ENCODE results near the gene AGBL4.

Gene AGBL4

GRCh38 chr1:48649880-48650279 lies 1373.9 kb downstream of the AGBL4 start:
- DNase-seq (no peak), ATAC-seq (ENCODE audit: insufficient read depth, low read depth) (no peak)
- Histone ChIP-seq H3K4me1 (ENCODE audit: insufficient read depth, low read length) (no peaks in the 10 kb centered on the region), H3K9ac (ENCODE audit: low read depth, low read length) (no peak overlapping the region), H3K9me3 (ENCODE audit: insufficient read depth, low read length, severe bottlenecking) (no peaks in the 10 kb centered on the region), H2AFZ (ENCODE audit: low read depth, low read length) (no peak overlapping the region), H4K20me1 (ENCODE audit: insufficient read depth, low read length) (no peaks in the 10 kb centered on the region), H3K36me3 (ENCODE audit: insufficient read depth, low read length) (no peaks in the 10 kb centered on the region), H3K79me2 (ENCODE audit: insufficient read depth, low read length) (no peaks in the 10 kb centered on the region), H3K4me2 (ENCODE audit: insufficient read depth, low read length) (no peak overlapping the region), H3K27me3 (ENCODE audit: insufficient read depth, low read length, poor library complexity) (peaks cover 10% of the 10 kb centered on the region), H3K27ac (ENCODE audit: low read length) (no peak overlapping the region), H3K4me3 (ENCODE audit: low read depth in 1 of 2, low read length in 2 of 2) (no peak overlapping the region)
- TF ChIP-seq EZH2 (IDR thresholded peaks at IDR 0.05; ENCODE audit: borderline replicate concordance, low read depth, low read length, severe bottlenecking): no peak
- TF ChIP-seq CTCF (IDR thresholded peaks at IDR 0.05; ENCODE audit: borderline replicate concordance, extremely low read depth, low read length, poor library complexity, severe bottlenecking): no peak

GRCh38 chr1:48645883-48646282 lies 1377.9 kb downstream of the AGBL4 start:
- DNase-seq (no peak), ATAC-seq (ENCODE audit: insufficient read depth, low read depth) (no peak)
- Histone ChIP-seq H3K4me2 (ENCODE audit: insufficient read depth, low read length) (no peak overlapping the region), H3K4me3 (ENCODE audit: low read depth in 1 of 2, low read length in 2 of 2) (no peak overlapping the region), H3K4me1 (ENCODE audit: insufficient read depth, low read length) (no peaks in the 10 kb centered on the region), H3K27me3 (ENCODE audit: insufficient read depth, low read length, poor library complexity) (peaks cover 11% of the 10 kb centered on the region), H3K27ac (ENCODE audit: low read length) (no peak overlapping the region), H3K9ac (ENCODE audit: low read depth, low read length) (no peak overlapping the region), H4K20me1 (ENCODE audit: insufficient read depth, low read length) (no peaks in the 10 kb centered on the region), H3K9me3 (ENCODE audit: insufficient read depth, low read length, severe bottlenecking) (no peaks in the 10 kb centered on the region), H2AFZ (ENCODE audit: low read depth, low read length) (no peak overlapping the region), H3K79me2 (ENCODE audit: insufficient read depth, low read length) (no peaks in the 10 kb centered on the region), H3K36me3 (ENCODE audit: insufficient read depth, low read length) (no peaks in the 10 kb centered on the region)
- TF ChIP-seq CTCF (IDR thresholded peaks at IDR 0.05; ENCODE audit: borderline replicate concordance, extremely low read depth, low read length, poor library complexity, severe bottlenecking): no peak
- no peak for TF ChIP-seq EZH2 (IDR thresholded peaks at IDR 0.05; ENCODE audit: borderline replicate concordance, low read depth, low read length, severe bottlenecking)

GRCh38 chr1:48644905-48645605 lies 1378.7 kb downstream of the AGBL4 start:
- no peak overlapping the region for H2AFZ ChIP-seq (ENCODE audit: low read depth, low read length)
- no peaks in the 10 kb centered on the region for H3K36me3 ChIP-seq (ENCODE audit: insufficient read depth, low read length)
- DNase-seq: no peak
- no peak overlapping the region for H3K4me3 ChIP-seq (ENCODE audit: low read depth in 1 of 2, low read length in 2 of 2)
- no peak overlapping the region for H3K27ac ChIP-seq (ENCODE audit: low read length)
- no peaks in the 10 kb centered on the region for H3K79me2 ChIP-seq (ENCODE audit: insufficient read depth, low read length)
- H4K20me1 ChIP-seq (ENCODE audit: insufficient read depth, low read length): no peaks in the 10 kb centered on the region
- H3K4me2 ChIP-seq (ENCODE audit: insufficient read depth, low read length): no peak overlapping the region
- H3K9ac ChIP-seq (ENCODE audit: low read depth, low read length): no peak overlapping the region
- no peak for ATAC-seq (ENCODE audit: insufficient read depth, low read depth)
- H3K4me1 ChIP-seq (ENCODE audit: insufficient read depth, low read length): no peaks in the 10 kb centered on the region
- TF ChIP-seq EZH2 (IDR thresholded peaks at IDR 0.05; ENCODE audit: borderline replicate concordance, low read depth, low read length, severe bottlenecking) (no peak), CTCF (IDR thresholded peaks at IDR 0.05; ENCODE audit: borderline replicate concordance, extremely low read depth, low read length, poor library complexity, severe bottlenecking) (no peak)
- H3K27me3 ChIP-seq (ENCODE audit: insufficient read depth, low read length, poor library complexity): peaks cover 11% of the 10 kb centered on the region
- no peaks in the 10 kb centered on the region for H3K9me3 ChIP-seq (ENCODE audit: insufficient read depth, low read length, severe bottlenecking)
